ENCODE data around the gene ABTB1. TPM values are rescaled to one million over a fixed set of nuclear protein-coding genes. Genes with fewer than 3 reads are reported as not detected.
"Not testable (repeated sequence)": the region's sequence is repeated elsewhere in the genome, so short reads cannot be mapped to it uniquely, and the experiment has no call there.

The ABTB1 gene
- total RNA-seq, 1 donor from 2014 or later: 20.7 TPM

DNA sequence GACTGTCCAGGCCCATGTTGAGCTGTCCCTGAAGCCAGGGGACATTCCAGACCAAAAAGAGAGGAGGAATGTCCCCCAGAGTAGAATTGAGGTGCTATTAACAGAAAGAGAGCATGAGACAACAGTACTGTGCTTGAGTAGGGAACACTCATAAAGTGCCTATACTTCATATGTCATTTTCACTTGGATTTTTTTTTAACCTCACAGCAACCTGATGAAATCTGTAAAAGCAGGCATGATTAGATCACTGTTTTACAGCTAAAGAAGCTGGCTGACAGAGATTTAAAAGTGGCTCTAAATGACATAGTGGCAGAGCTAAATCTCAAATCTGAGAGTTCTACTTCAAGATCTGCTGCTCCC lies 24.9 kb upstream of the ABTB1 start:
- no peak for DNase-seq (ENCODE audit: low spot score)

DNA sequence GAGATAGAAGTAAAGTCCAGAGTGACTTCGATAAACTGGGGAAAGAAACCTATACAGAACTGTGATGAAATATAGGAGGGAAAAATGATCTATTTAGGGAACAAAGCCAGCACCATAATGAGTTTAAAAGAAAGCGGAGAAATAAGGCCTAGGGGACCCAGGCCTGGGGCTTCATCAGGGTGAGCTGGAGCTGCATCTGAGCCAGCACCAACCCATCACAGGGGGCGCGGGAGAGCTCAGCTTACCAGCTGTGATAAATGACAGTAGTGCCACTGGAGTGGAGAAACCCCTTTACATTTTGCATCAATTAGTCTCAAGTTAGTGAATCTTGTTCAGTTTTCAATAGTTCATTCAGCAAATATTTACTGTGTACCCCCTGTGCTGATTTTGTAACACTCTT lies 22.5 kb upstream of the ABTB1 start:
- no peak for DNase-seq (ENCODE audit: low spot score)

DNA sequence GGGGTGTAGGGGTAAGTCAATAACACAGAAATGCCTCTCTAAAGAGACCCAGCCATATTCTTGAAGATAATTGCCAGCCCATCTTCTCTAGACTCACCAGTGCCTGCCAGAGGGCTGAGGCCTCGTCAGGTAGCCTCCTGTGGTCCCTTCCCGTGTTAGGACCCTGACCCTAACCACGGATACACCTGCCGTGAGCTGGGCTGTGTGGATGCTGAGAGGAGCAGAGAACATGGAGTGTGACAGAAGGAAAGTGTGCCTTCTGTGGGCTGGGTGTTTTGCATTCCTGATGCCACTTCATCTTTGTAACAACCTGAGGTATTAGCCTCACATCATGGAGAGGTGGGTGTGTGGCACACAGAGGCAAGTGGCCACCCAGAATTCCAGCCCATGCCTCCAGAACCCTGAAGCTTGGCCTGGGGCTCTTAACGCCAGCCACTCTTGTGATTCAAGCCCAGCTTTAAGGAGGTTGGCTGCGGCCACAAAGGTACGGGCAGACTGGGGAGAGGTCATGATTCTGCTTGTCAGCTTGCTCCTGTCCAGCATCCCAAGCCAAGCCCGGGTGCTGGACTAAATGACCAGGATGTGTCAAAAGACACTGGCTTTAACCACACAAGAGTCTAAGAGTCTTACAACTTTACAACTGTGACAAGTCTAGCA lies 21.1 kb upstream of the ABTB1 start:
- DNase-seq (ENCODE audit: low spot score): no peak

DNA sequence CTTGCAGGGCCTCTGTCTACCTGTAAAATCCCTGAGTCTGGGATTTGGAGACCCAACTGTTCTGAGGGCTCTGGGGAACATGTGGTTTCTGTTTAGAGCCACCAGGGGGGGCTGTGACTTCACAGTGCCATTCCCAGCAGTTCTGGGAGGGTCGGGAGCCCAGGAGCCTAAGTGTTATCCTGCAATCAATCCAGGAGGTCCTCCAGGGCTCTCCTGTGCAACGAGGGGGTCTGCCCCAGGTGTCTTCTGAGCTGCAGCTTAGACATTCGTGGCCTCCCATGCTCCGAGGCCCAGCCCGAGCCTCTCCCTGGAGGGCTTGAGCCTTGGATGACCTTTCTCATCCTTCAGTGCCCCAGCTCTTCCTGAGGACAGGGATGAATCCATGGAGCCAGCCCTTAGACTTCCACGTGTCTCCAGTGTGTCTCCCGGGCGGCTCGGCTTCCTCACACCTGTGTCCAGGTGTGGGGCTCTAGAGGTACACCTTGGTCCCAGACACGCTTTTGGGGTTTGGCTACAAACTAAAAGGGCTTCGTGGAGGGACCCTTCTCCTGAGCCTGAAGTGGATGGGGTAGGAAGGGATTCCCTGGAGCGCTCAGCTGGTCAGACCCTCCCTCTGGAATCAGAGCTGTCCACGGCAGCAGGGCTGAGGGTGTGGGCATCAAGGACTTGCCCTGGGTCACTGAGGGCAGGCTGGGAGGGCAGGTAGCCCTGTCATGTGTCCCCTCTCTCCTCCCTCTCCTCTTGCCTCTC lies 20.3 kb upstream of the ABTB1 start:
- DNase-seq (ENCODE audit: low spot score): no peak

DNA sequence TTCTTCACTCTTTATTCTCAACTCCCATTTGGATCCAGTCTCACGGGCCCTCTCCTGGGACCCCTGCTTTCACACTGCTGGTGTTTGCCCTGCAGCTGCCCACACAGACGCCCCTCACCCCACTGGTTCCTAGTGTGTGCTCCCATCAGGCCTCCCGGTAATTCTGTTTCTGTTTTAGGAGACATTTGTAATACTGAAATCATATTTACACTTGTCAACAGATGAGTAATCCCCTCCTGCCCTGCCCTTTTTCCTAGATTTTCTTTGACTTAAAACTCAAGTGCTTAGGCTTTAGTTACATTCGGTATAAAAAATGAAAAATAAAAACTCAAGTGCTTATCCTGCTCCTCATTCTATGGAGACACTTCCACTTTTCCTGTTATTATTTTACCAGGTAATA lies 18.4 kb upstream of the ABTB1 start:
- no peak for DNase-seq (ENCODE audit: low spot score)

DNA sequence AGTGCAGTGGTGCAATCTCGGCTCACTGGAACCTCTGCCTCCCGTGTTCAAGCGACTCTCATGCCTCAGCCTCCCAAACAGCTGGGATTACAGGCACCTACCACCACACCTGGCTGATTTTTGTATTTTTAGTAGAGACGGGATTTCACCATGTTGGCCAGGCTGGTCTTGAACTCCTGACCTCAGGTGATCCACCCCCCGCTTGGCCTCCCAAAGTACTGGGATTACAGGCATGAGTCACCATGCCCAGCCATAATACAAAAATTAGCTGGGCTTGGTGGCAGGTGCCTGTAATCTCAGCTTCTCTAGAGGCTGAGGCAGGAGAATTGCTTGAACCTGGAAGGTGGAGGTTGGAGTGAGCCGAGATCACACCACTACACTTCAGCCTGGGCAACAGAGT lies 17.8 kb upstream of the ABTB1 start:
- not testable (repeated sequence) for DNase-seq (ENCODE audit: low spot score)

DNA sequence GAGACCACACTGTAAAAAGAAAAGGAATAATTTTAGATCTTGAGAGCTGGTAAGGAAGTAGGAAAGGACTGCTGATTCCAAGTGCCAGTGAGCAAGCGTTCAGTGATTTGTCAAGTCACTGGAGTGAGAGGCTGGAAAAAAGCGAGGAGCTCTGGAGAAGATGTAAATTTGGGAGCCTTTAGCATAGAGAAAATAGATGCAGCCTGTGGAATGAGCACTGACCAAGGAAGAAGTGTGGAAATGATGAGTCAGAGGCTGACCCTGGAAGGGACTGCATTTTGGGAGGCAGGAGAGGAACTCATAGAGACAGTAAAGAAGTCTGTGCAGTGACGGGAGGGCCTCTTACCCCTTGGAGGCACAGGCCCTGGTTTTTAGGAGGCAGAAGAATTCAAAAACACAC lies 17.1 kb upstream of the ABTB1 start:
- no peak for DNase-seq (ENCODE audit: low spot score)

DNA sequence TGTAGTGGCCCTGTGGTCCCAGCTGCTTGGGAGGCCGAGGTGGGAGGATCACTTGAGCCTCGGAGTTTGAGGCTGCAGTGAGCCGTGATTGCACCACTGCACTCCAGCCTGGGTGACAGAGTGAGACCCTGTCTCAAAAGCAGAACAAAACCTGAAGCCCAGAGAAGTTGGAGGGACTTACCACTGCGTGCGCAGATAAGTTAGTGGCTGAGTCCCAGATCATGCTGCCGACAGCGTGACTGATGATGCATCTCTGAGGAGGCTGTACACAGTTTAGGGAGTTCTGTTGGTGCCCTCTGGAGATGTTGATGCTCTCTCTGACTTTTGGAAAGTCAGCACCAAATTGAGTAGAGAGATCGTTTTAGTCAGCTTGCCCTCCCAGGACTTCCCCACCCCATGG lies 15.8 kb upstream of the ABTB1 start:
- no peak for DNase-seq (ENCODE audit: low spot score)

DNA sequence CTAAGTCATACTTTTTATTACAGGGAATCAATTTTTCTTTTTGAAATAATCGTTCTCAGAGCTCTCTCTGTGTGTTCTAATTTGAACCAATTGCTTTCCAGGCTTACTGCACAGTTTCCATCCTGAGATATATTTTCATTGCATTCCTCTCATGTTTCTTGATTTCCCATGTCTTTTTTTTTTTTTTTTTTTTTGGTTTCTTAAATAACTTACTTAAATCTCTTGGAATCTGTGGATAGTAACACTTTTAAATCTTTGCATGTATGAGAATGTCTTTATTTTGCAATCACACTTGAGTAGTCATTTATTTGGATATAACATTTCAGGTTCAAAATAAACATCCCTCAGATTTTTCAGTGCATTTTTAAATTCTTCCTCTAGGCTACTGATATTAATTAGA lies 14.5 kb upstream of the ABTB1 start:
- DNase-seq (ENCODE audit: low spot score): no peak

DNA sequence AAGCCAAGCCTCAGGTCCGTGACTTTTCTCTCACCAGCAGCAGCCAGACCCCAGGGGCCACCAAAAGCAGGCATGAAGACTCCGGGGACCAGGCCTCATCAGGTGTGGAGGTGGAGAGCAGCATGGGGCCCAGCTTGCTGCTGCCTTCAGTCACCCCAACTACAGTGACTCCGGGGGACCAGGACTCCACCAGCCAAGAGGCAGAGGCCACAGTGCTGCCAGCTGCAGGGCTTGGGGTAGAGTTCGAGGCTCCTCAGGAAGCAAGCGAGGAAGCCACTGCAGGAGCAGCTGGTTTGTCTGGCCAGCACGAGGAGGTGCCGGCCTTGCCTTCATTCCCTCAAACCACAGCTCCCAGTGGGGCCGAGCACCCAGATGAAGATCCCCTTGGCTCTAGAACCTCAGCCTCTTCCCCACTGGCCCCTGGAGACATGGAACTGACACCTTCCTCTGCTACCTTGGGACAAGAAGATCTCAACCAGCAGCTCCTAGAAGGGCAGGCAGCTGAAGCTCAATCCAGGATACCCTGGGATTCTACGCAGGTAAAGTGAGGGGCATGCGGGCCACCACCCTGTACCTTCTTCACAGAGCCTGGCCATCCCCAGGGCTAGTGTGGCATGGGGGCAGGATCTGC lies 12.0 kb upstream of the ABTB1 start:
- DNase-seq (ENCODE audit: low spot score): no peak

DNA sequence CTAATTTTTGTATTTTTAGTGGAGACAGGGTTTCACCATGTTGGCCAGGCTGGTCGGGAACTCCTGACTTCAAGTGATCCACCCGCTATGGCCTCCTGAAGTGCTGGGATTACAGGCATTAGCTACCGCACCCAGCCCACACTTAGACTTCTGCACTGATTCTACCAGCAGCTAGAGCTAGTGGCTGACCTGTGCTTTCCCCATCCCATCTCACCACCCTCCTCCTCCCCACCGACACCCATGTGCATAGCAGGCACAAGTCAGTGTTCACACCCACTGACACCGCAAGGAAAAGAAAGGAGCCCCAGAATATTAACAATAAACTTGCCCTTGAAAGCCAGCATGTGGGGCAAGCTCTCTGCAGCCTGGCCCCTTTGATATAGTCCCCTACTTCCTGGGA lies 11.2 kb upstream of the ABTB1 start:
- DNase-seq (ENCODE audit: low spot score): no peak

DNA sequence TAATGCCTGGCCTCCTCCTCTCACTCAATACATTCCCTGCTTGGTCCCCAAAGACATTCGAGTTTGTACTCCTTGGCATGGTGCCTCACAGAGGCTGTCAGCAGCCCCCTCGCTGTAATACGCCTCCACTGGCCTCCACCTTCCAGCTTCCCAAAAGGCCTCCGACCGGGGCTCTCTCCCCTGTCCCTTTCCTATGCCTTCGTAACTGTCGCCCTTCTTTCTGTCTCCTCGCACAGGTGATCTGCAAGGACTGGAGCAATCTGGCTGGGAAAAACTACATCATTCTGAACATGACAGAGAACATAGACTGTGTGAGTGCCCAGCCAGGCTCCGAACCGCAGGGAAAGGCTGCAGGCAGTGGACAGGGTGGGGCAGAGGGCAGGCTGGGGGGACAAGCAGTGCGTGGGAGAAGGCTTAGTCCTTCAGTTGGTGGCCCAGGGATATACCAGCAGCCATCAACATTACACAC lies 10.7 kb upstream of the ABTB1 start:
- DNase-seq (ENCODE audit: low spot score): peak; percentile 23

DNA sequence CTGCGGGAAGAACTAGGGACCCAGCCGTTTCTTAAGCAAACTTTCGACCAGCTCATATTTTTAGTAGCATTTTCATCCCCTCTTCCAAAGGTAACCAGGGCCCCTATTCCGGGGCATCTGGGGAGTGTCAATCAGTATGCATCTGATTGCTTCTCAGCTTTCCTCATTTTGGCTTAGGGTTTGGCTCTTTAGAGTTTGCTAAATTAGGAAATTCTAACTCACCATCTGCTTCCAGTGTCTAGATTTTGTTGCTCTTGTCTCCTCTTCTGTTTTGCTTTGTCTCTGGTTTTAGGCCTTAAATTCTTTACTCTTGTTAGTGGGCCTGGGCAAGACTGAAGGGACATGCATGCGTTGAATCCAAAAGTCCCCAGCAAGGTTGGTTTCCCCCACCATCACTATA lies 9.6 kb upstream of the ABTB1 start:
- DNase-seq (ENCODE audit: low spot score): peak; percentile 25

DNA sequence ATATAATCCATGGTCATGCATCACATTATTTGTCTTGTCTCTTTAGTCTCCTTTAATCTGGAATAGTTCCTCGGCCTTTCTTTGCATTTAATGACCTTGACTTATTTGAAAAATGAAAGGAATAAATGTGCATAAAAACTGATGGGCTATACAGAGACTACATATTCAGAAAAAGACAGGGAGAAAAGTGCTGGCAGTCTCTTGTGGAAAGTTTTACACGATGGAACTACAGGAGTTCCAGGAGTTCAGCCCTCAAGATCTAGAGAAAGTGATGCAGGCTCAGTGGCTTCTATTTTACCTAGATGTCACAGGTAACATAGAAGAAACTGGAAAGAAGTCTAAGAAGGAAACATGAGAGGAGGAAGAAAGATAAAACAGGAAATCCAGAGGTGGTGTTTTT lies 7.6 kb upstream of the ABTB1 start:
- no peak for DNase-seq (ENCODE audit: low spot score)

DNA sequence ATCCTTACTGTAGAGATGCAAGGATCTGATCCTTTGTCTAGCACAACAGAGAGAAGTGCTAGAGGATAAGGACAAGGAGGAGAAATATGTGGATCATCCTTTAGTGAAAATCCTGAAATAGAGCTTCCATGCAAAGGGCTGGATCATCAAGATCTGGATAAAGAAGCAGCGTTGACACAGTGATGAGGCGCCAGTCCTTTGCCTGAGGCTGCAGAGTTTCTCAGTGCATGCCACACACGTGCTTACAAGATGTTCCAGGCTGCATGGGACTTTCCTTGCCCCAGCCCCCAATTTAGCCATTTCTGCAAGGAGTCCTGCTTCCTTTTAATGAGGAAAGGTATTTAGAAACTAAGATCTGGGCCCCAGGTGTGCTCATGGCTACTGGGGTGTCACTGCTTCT lies 7.2 kb upstream of the ABTB1 start:
- DNase-seq (ENCODE audit: low spot score): peak; percentile 23

DNA sequence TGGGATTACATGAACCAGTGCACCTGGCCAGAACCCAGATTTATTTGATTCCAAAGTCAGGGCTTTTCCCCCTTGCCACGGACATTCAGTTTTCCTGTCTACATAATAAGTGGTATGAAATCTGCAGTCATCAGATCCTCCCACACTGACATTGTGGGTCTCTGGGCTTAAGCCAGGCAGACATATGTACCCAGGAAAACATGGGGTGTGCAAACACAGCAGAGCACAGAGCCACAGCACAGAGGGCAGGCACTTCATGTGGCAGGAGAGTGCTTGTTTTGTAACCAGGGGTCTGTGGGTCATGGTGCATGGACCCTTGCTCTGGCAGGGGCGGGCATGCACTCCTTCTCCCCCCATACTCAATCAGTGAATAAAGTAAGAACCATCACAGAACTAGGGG lies 6.1 kb upstream of the ABTB1 start:
- no peak for DNase-seq (ENCODE audit: low spot score)

DNA sequence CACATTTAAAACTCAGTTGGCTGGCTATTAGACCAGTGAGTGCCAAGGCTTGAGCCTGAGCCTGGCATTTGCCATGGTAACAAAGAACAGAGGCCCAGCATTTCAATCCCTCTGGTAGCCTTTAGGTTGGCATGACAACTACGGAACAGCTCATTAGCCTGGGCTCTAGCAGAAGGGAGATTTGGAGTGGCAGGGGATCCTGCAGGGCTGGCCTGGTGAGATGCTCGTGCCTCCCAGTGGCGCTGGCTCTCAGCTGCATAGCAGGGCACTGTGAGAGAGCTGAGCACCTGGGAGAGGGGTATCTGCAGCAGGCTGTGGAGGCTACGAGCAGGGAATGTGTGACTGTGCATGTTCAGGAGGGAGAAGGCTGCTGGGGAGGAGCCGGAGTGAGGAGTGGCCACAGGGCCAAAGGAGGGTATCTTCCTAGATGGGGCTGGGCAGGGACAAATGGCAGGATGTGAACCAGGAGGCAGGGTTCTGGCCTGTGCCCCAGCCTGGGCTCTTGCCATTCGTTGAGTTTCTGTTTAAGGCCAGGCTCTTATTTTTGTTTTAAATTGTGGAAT lies 5.6 kb upstream of the ABTB1 start:
- no peak for DNase-seq (ENCODE audit: low spot score)

DNA sequence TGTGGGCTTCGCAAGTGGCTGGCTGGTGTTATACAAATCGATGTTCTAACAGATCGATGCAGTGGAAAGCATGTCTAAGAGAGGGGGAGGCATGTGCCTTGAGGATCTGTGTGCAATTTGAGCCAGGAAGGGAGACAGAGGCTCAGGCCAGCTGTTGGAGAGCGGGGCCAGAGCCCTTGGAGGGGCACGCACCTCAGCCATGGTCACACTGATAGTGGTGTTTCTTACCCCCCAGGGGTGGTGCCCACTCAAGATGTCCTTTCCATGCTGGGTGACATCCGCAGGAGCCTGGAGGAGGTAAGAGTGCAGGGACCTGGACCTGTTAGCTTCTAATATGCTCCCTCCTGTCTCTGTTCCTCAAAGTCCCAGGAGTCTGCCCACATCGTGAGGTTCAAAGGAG lies 3.8 kb upstream of the ABTB1 start:
- peak; percentile 24 for DNase-seq (ENCODE audit: low spot score)

DNA sequence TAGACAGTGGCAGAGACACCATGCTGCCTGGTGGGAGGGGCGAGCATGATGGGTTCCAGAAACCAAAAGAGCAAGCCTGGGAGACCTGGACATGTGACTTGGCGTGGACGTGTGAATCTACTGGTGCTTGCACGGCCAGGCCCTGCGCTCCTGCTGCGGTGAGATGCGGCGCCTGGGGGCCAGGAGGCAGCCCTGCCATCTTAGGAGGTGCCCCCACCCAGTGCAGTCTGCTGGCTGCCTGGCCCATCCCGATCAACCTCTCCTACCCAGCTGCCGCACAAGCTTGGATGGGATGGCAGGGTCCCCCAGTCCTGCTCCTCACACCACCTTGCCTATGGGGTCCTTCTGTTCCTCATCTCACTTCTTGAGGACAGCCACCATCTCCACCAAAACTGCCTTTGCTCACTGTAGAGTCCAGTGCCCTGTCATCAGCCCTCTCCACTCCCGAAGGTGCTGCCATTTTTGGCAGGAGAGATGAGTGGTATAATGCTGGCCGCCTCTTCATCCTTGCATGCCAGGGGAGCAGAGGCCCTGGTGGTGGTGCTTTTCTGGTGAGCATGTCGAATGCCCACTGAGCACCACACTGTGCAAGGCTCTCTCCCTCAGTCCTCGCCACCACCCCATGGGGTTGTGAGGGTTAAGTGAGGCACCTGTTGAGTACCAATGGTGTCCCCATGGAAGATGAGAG lies 3.1 kb upstream of the ABTB1 start:
- peak; percentile 30 for DNase-seq (ENCODE audit: low spot score)

DNA sequence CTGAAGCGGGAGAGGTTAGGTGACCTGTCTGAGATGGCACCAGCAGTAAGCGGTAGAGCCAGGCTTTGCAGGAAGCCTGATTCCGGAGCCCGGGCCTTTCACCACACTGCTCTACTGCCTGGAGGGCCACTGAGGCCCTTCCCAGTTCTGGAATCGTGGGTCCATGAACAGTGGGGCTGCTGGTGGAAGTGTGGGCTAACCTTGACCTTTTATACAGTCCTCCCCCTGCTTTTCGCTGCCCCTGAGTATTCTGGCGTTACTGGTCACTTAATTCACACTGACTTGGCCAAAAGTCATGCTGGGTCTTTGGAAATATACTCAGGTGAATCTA lies 2.6 kb upstream of the ABTB1 start:
- DNase-seq (ENCODE audit: low spot score): peak; percentile 39

DNA sequence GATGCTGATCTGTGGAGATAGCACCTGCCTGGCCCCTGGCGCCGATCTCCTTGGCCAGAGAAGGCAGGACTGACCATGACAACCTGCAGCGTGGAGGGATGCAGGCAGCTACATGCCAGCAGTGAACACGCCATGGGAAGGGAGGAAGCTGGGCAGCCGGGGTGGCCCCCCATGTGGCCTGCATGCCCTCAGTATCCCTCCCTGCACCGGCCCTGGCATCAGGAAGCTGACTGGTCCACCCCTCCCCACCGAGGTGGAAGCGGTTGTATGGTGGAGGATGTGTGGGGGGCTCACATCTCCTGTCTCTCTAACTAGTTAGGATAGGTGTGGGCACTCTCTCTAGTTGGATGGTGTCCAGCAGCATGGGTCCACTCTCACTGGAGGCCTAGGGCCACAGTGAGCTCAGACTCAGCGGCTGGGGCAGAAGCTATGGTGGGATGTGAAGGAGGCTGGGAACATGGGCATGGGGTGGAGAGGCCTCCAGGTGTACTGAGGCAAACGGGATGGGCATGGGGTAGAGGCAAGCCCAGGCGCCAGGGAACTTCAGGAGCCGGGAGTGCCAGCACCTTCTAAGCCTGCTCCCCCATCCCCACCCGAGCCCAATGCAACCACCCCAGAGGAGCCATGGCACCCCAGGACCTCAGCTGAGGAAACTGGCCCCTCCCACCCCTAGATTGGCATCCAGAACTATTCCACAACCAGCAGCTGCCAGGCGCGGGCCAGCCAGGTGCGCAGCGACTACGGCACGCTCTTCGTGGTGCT lies 1.8 kb upstream of the ABTB1 start:
- peak; percentile 43 for DNase-seq (ENCODE audit: low spot score)

Measured in ureter (tissue), 1 donor.